Suprapubic skin (tissue), 4 donors: Measurements from ENCODE around the gene ATXN7L1. TPM values are rescaled to one million over a fixed set of nuclear protein-coding genes. Genes with fewer than 3 reads are reported as not detected.
"Not testable (repeated sequence)": the region's sequence is repeated elsewhere in the genome, so short reads cannot be mapped to it uniquely, and the experiment has no call there.

Source experiments
- DNase-seq, 2 donors: peaks; one replicate each; pipeline ENCODE4 v3.0.0-alpha.2; 2019; ENCODE audit warnings: low spot score in 2 of 2
- H3K27ac ChIP-seq: fragments of 200-600 bp; sonication (generic); one replicate; pipeline ENCODE4 v1.5.1; 2019
- H3K27me3 ChIP-seq: fragments of 200-600 bp; sonication (generic); one replicate; pipeline ENCODE4 v1.5.1; 2019
- H3K36me3 ChIP-seq: fragments of 200-600 bp; sonication (generic); one replicate; pipeline ENCODE4 v1.5.1; 2019
- H3K4me1 ChIP-seq: fragments of 200-600 bp; sonication (generic); one replicate; pipeline ENCODE4 v1.5.1; 2019
- H3K4me3 ChIP-seq: fragments of 200-600 bp; sonication (generic); one replicate; pipeline ENCODE4 v1.5.1; 2019; ENCODE audit warnings: mild to moderate bottlenecking
- H3K9me3 ChIP-seq: fragments of 200-600 bp; sonication (generic); one replicate; pipeline ENCODE4 v1.5.1; 2019
- CTCF ChIP-seq, 2 donors: fragments of 200-600 bp in 1 of 2; fragments of 450-650 bp in 1 of 2; sonication (generic) in 1 of 2; IDR thresholded peaks; one replicate each; pipeline ENCODE4 v1.5.1; 2016 to 2019; ENCODE audit warnings: antibody characterized with exemption in 2 of 2, mild to moderate bottlenecking in 1 of 2, moderate library complexity in 1 of 2
- EP300 ChIP-seq: sonication (generic); formaldehyde crosslinking; IDR thresholded peaks from one replicate; pipeline ENCODE4 v1.6.1; 2017; ENCODE audit warnings: antibody characterized with exemption
- POLR2A ChIP-seq, 2 donors: fragments of 450-650 bp; IDR thresholded peaks; one replicate each; pipeline ENCODE4 v1.6.1; 2017; ENCODE audit warnings: antibody characterized with exemption in 2 of 2, mild to moderate bottlenecking in 2 of 2, moderate library complexity in 2 of 2
- POLR2AphosphoS5 ChIP-seq, 3 donors: sonication (generic); formaldehyde crosslinking; IDR thresholded peaks; one replicate each; pipeline ENCODE4 v1.6.1; 2017; ENCODE audit warnings: antibody characterized with exemption in 3 of 3
- WGBS: methylation state at CpG from one replicate; pipeline ENCODE4 v1.1.5; 2018; 5-methylcytosine and 5-hydroxymethylcytosine counted together
- total RNA-seq, 4 donors: library from RNA; depleted of rRNA; stranded (reverse); fragments of >200 nt; gene quantifications; one replicate each; pipeline ENCODE4 v1.1.0, GENCODE V29; 2016

ATXN7L1 gene
- total RNA-seq, 4 donors from 2014 or later: 14.8 to 35.6 (median 17.3) TPM

- Histone ChIP-seq H3K36me3 (no peaks in the 10 kb centered on the region), H3K4me1 (no peaks in the 10 kb centered on the region), H3K4me3 (no peak overlapping the region), H3K27me3 (no peaks in the 10 kb centered on the region), H3K9me3 (no peaks in the 10 kb centered on the region), H3K27ac (no peak overlapping the region)
- TF ChIP-seq POLR2AphosphoS5 (IDR thresholded peaks at IDR 0.05) (no peak), EP300 (no peak), CTCF (IDR thresholded peaks at IDR 0.05) (no peak), POLR2A (IDR thresholded peaks at IDR 0.05) (no peak)
- WGBS: 78% methylated on average over 3 of the region's 3 CpGs
- no peak for DNase-seq
These were observed 276.8 kb downstream of the ATXN7L1 start for GRCh38 chr7:105599551-105599950.

GRCh38 chr7:105599080-105599479 is 277.3 kb downstream of the ATXN7L1 start:
- H3K27me3 ChIP-seq, H3K9me3 ChIP-seq, H3K36me3 ChIP-seq, H3K4me1 ChIP-seq, DNase-seq, H3K27ac ChIP-seq, H3K4me3 ChIP-seq: not testable (repeated sequence)
- 94% methylated on average over 8 of the region's 8 CpGs for WGBS

- TF ChIP-seq POLR2A (IDR thresholded peaks at IDR 0.05) (no peak), EP300 (no peak), CTCF (IDR thresholded peaks at IDR 0.05) (no peak), POLR2AphosphoS5 (IDR thresholded peaks at IDR 0.05) (no peak)
- H3K27me3 ChIP-seq: no peaks in the 10 kb centered on the region
- H3K27ac ChIP-seq: no peak overlapping the region
- no peaks in the 10 kb centered on the region for H3K36me3 ChIP-seq
- no peak for DNase-seq
- 66% methylated on average over 4 of the region's 4 CpGs for WGBS
- H3K9me3 ChIP-seq: no peaks in the 10 kb centered on the region
- H3K4me3 ChIP-seq: no peak overlapping the region
- H3K4me1 ChIP-seq: peaks cover 3% of the 10 kb centered on the region
These were observed 279.5 kb downstream of the ATXN7L1 start for GRCh38 chr7:105596866-105597265.

- no peak for DNase-seq
- H3K36me3 ChIP-seq: no peaks in the 10 kb centered on the region
- 26% methylated on average over 3 of the region's 3 CpGs for WGBS
- no peak overlapping the region for H3K27ac ChIP-seq
- H3K27me3 ChIP-seq: no peaks in the 10 kb centered on the region
- peaks cover 3% of the 10 kb centered on the region for H3K4me1 ChIP-seq
- no peaks in the 10 kb centered on the region for H3K9me3 ChIP-seq
- no peak overlapping the region for H3K4me3 ChIP-seq
- TF ChIP-seq EP300 (no peak), POLR2AphosphoS5 (IDR thresholded peaks at IDR 0.05) (no peak), POLR2A (IDR thresholded peaks at IDR 0.05) (no peak), CTCF (IDR thresholded peaks at IDR 0.05) (no peak)
These were observed 282.4 kb downstream of the ATXN7L1 start for GRCh38 chr7:105594034-105594433.

GRCh38 chr7:105591522-105591921 is 284.9 kb downstream of the ATXN7L1 start:
- Histone ChIP-seq H3K27ac (no peak overlapping the region), H3K27me3 (no peaks in the 10 kb centered on the region), H3K4me3 (no peak overlapping the region), H3K36me3 (no peaks in the 10 kb centered on the region), H3K9me3 (no peaks in the 10 kb centered on the region), H3K4me1 (peaks cover 3% of the 10 kb centered on the region)
- WGBS: 76% methylated on average over 2 of the region's 2 CpGs
- no peak for DNase-seq
- TF ChIP-seq POLR2A (IDR thresholded peaks at IDR 0.05) (no peak), CTCF (IDR thresholded peaks at IDR 0.05) (no peak), POLR2AphosphoS5 (IDR thresholded peaks at IDR 0.05) (no peak), EP300 (no peak)

GRCh38 chr7:105590793-105591192 is 285.6 kb downstream of the ATXN7L1 start:
- no peak for TF ChIP-seq EP300
- TF ChIP-seq POLR2AphosphoS5 (IDR thresholded peaks at IDR 0.05): no peak
- no peak for TF ChIP-seq CTCF (IDR thresholded peaks at IDR 0.05)
- no peak for TF ChIP-seq POLR2A (IDR thresholded peaks at IDR 0.05)
- 90% methylated on average over 5 of the region's 5 CpGs for WGBS
- H3K4me3 ChIP-seq: no peak overlapping the region
- H3K4me1 ChIP-seq: peaks cover 3% of the 10 kb centered on the region
- no peaks in the 10 kb centered on the region for H3K27me3 ChIP-seq
- DNase-seq: no peak
- no peak overlapping the region for H3K27ac ChIP-seq
- H3K36me3 ChIP-seq: no peaks in the 10 kb centered on the region
- no peaks in the 10 kb centered on the region for H3K9me3 ChIP-seq
